ENCODE data around the gene ALDH7A1. TPM values are rescaled to one million over a fixed set of nuclear protein-coding genes. Genes with fewer than 3 reads are reported as not detected.
A peak's percentile ranks its signal among the peaks of the same experiment; 100 is the strongest.

ALDH7A1 gene
- total RNA-seq, 1 experiment from 2014 or later, result 23.3 TPM

- DNase-seq (ENCODE audit: low spot score), result no peak
Observed at GRCh38 chr5:126509339-126509738, 85.7 kb downstream of the ALDH7A1 start.

GRCh38 chr5:126508962-126509279 is 86.1 kb downstream of the ALDH7A1 start:
- DNase-seq (ENCODE audit: low spot score), result peak; percentile 62

GRCh38 chr5:126508251-126508961 is 86.6 kb downstream of the ALDH7A1 start:
- no peak for DNase-seq (ENCODE audit: low spot score)

GRCh38 chr5:126506079-126506478 is 88.9 kb downstream of the ALDH7A1 start:
- no peak for DNase-seq (ENCODE audit: low spot score)

- peak; percentile 20 for DNase-seq (ENCODE audit: low spot score)
Observed at GRCh38 chr5:126503602-126504104, 91.4 kb downstream of the ALDH7A1 start.

GRCh38 chr5:126501448-126501847 is 93.6 kb downstream of the ALDH7A1 start:
- DNase-seq (ENCODE audit: low spot score), result no peak

- DNase-seq (ENCODE audit: low spot score), result peak; percentile 28
Observed at GRCh38 chr5:126499853-126500342, 95.1 kb downstream of the ALDH7A1 start.

GRCh38 chr5:126499278-126499677 is 95.7 kb downstream of the ALDH7A1 start:
- DNase-seq (ENCODE audit: low spot score), result no peak

GRCh38 chr5:126497506-126497905 is 97.5 kb downstream of the ALDH7A1 start:
- DNase-seq (ENCODE audit: low spot score), result no peak

GRCh38 chr5:126494393-126494792 is 100.6 kb downstream of the ALDH7A1 start:
- no peak for DNase-seq (ENCODE audit: low spot score)

- no peak for DNase-seq (ENCODE audit: low spot score)
Observed at GRCh38 chr5:126492939-126493338, 102.1 kb downstream of the ALDH7A1 start.

GRCh38 chr5:126490167-126490940 is 104.7 kb downstream of the ALDH7A1 start:
- DNase-seq (ENCODE audit: low spot score), result no peak

GRCh38 chr5:126488443-126489065 is 106.5 kb downstream of the ALDH7A1 start:
- DNase-seq (ENCODE audit: low spot score), result no peak

- no peak for DNase-seq (ENCODE audit: low spot score)
Observed at GRCh38 chr5:126487596-126487995, 107.4 kb downstream of the ALDH7A1 start.

GRCh38 chr5:126486332-126486731 is 108.7 kb downstream of the ALDH7A1 start:
- DNase-seq (ENCODE audit: low spot score), result no peak

GRCh38 chr5:126484253-126484652 is 110.8 kb downstream of the ALDH7A1 start:
- no peak for DNase-seq (ENCODE audit: low spot score)

- no peak for DNase-seq (ENCODE audit: low spot score)
Observed at GRCh38 chr5:126483156-126483555, 111.9 kb downstream of the ALDH7A1 start.

- no peak for DNase-seq (ENCODE audit: low spot score)
Observed at GRCh38 chr5:126482591-126482990, 112.4 kb downstream of the ALDH7A1 start.

- no peak for DNase-seq (ENCODE audit: low spot score)
Observed at GRCh38 chr5:126481243-126481642, 113.8 kb downstream of the ALDH7A1 start.

Data from A172 (cell line).